HepG2 (cell line): Measurements from ENCODE around the gene TMC8. TPM values are rescaled to one million over a fixed set of nuclear protein-coding genes. Genes with fewer than 3 reads are reported as not detected.

Experiments used
- ARNT2 ChIP-seq: sonication (generic); formaldehyde crosslinking; IDR thresholded peaks from 2 replicates; pipeline ENCODE4 v1.8.0; 2022; ENCODE audit warnings: mild to moderate bottlenecking, low read depth, missing genetic modification reagents, moderate library complexity
- HMGA1 ChIP-seq: sonication (generic); formaldehyde crosslinking; conservative IDR thresholded peaks from 2 replicates; pipeline ENCODE4 v1.4.0; 2020; ENCODE audit warnings: missing genetic modification reagents
- KLF16 ChIP-seq, 2 experiments: sonication (generic) in 1 of 2; formaldehyde crosslinking in 1 of 2; IDR thresholded peaks; 2 replicates each; pipeline versions ENCODE4 v1.6.1 to v1.8.0; 2016 to 2023; ENCODE audit warnings: missing genetic modification reagents in 2 of 2, missing compliant biosample characterization in 1 of 2
- TMF1 ChIP-seq: sonication (generic); formaldehyde crosslinking; IDR thresholded peaks from 2 replicates; pipeline ENCODE4 v1.8.1; 2022; ENCODE audit warnings: low read depth, missing genetic modification reagents
- TOPORS ChIP-seq: sonication (generic); formaldehyde crosslinking; IDR thresholded peaks from 2 replicates; pipeline ENCODE4 v1.8.0; 2023; ENCODE audit warnings: mild to moderate bottlenecking, missing genetic modification reagents
- ZFP37 ChIP-seq: sonication (generic); formaldehyde crosslinking; IDR thresholded peaks from 2 replicates; pipeline ENCODE4 v1.4.0; 2020; ENCODE audit warnings: missing genetic modification reagents, borderline replicate concordance
- ZFYVE20 ChIP-seq: sonication (generic); formaldehyde crosslinking; IDR thresholded peaks from 2 replicates; pipeline ENCODE4 v1.8.0; 2023; ENCODE audit warnings: low read depth, mild to moderate bottlenecking, moderate library complexity, missing genetic modification reagents, borderline replicate concordance
- ZNF225 ChIP-seq: sonication (generic); formaldehyde crosslinking; IDR thresholded peaks from 2 replicates; pipeline ENCODE4 v1.4.0; 2020; ENCODE audit warnings: mild to moderate bottlenecking, missing genetic modification reagents
- ZNF432 ChIP-seq: sonication (generic); formaldehyde crosslinking; IDR thresholded peaks from 2 replicates; pipeline ENCODE4 v1.5.0; 2020; ENCODE audit warnings: missing genetic modification reagents, mild to moderate bottlenecking, borderline replicate concordance
- ZNF891 ChIP-seq: sonication (generic); formaldehyde crosslinking; IDR thresholded peaks from 2 replicates; pipeline ENCODE4 v1.5.0; 2020; ENCODE audit warnings: mild to moderate bottlenecking, missing genetic modification reagents
- ZZZ3 ChIP-seq: sonication (generic); formaldehyde crosslinking; IDR thresholded peaks from 2 replicates; pipeline ENCODE4 v1.4.0; 2020; ENCODE audit warnings: missing genetic modification reagents, mild to moderate bottlenecking, borderline replicate concordance
- polyA plus RNA-seq, 8 experiments: library from polyadenylated mRNA; depleted of rRNA in 3 of 8; stranded (reverse) in 7 of 8; unstranded in 1 of 8; fragments of >200 nt; fragmentation: Illumina TruSeq in 4 of 8; extraction: Trizol in 4 of 8; gene quantifications; 2 replicates each; pipeline versions ENCODE4 v1.2.1 to v1.2.3, GENCODE V29; 2011 to 2016; ENCODE audit warnings: low read depth in 4 of 8, missing spikeins in 1 of 8, mixed read lengths in 1 of 8; ENCODE audit not compliant: insufficient read depth in 1 of 8
- total RNA-seq, 5 experiments: library from RNA; depleted of rRNA; stranded (reverse); fragments of >200 nt; fragmentation: Illumina TruSeq; extraction: Trizol; gene quantifications; 2 replicates each; pipeline ENCODE4 v1.2.3, GENCODE V29; 2016; ENCODE audit warnings: low read depth in 1 of 5
- TF ChIP-seq, protein P1 (sequence below): sonication (generic); formaldehyde crosslinking; IDR thresholded peaks from 2 replicates; pipeline ENCODE4 v1.4.0; 2020; ENCODE audit warnings: missing genetic modification reagents
- TF ChIP-seq, protein P2 (sequence below): IDR thresholded peaks from 2 replicates; pipeline ENCODE4 v1.6.1; 2016; ENCODE audit warnings: control low read depth
- TF ChIP-seq, protein P3 (sequence below): IDR thresholded peaks from 2 replicates; pipeline ENCODE4 v1.6.1; 2016; ENCODE audit warnings: low read depth
- TF ChIP-seq, protein P4 (sequence below): sonication (generic); formaldehyde crosslinking; IDR thresholded peaks from 2 replicates; pipeline ENCODE4 v1.8.0; 2022; ENCODE audit warnings: mild to moderate bottlenecking, missing genetic modification reagents; ENCODE audit not compliant: insufficient replicate concordance
- TF ChIP-seq, protein P5 (sequence below): sonication (generic); formaldehyde crosslinking; IDR thresholded peaks from 2 replicates; pipeline ENCODE4 v1.5.1; 2020; ENCODE audit warnings: missing genetic modification reagents, mild to moderate bottlenecking, borderline replicate concordance
- TF ChIP-seq, protein P6 (sequence below): sonication (generic); formaldehyde crosslinking; IDR thresholded peaks from 2 replicates; pipeline ENCODE4 v1.4.0; 2020; ENCODE audit warnings: missing genetic modification reagents, borderline replicate concordance

TMC8 gene
- total and polyA plus RNA-seq, 2 of the 13 experiments (the other 11 are each of a cell fraction or from before 2014, with no cell fraction given): 0.53 to 7.8 TPM

DNA sequence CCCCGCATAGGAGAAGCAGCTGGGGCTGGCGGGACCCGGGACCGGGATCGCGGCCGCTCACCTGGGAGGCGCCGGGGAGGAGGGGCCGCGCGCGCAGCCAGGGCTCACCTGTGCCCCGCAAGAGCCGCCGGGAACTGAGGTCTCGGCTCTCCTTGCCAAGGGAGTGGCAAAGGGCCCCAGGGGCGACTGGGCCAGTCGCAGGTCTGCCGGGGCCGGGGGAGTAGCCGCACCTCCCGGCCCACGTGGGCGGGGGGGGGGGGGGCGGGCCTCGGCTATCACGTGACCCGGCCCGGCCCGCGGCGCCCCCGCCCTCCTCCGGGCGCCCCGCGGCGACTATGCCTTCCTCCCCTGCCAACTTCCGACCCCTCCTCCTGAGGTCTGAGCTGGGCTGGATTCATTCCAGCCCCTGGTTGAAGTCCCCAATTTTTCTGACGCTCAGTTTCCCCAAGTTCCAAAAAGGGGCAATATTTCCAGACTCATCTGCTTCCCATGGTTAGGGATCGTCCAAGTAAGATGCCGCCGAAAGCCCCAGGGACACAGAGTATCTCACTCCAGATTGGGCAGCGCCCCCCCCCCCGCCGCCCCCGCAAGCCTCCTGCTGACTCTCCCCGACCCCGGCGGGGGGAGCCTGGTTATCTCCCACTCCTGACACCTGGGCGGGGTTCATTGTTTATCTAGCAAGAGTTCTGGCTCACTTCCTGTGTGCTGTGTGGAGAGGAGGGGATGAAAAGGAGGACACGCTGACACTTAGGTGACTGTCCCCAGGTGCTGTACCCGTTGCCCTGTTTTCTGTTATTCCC, 1.8 kb upstream of the TMC8 start, which contains the start of gene TMC6 (continued):
- 0 out of 2 replicates have a peak, but pooled peaks have one; percentile 18 for TF ChIP-seq TOPORS (CRISPR knock-in tag)
- TF ChIP-seq ARNT2 (CRISPR knock-in tag): peak; percentile 79; the same call in 1 of the 2 replicates
- TF ChIP-seq TMF1 (CRISPR knock-in tag): no peak
- TF ChIP-seq, protein P1, sequence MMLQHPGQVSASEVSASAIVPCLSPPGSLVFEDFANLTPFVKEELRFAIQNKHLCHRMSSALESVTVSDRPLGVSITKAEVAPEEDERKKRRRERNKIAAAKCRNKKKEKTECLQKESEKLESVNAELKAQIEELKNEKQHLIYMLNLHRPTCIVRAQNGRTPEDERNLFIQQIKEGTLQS (CRISPR knock-in tag): no peak
- TF ChIP-seq, protein P2, sequence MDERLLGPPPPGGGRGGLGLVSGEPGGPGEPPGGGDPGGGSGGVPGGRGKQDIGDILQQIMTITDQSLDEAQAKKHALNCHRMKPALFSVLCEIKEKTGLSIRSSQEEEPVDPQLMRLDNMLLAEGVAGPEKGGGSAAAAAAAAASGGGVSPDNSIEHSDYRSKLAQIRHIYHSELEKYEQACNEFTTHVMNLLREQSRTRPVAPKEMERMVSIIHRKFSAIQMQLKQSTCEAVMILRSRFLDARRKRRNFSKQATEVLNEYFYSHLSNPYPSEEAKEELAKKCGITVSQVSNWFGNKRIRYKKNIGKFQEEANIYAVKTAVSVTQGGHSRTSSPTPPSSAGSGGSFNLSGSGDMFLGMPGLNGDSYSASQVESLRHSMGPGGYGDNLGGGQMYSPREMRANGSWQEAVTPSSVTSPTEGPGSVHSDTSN (CRISPR knock-in tag): no peak
- TF ChIP-seq ZNF891: peak; percentile 84; the same call in 1 of the 2 replicates
- no peak for TF ChIP-seq ZNF432 (CRISPR knock-in tag)
- TF ChIP-seq, protein P3, sequence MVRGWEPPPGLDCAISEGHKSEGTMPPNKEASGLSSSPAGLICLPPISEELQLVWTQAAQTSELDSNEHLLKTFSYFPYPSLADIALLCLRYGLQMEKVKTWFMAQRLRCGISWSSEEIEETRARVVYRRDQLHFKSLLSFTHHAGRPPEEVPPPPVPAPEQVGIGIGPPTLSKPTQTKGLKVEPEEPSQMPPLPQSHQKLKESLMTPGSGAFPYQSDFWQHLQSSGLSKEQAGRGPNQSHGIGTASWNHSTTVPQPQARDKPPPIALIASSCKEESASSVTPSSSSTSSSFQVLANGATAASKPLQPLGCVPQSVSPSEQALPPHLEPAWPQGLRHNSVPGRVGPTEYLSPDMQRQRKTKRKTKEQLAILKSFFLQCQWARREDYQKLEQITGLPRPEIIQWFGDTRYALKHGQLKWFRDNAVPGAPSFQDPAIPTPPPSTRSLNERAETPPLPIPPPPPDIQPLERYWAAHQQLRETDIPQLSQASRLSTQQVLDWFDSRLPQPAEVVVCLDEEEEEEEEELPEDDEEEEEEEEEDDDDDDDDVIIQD (CRISPR knock-in tag): no peak
- no peak for TF ChIP-seq ZFYVE20 (CRISPR knock-in tag)
- TF ChIP-seq, protein P4, sequence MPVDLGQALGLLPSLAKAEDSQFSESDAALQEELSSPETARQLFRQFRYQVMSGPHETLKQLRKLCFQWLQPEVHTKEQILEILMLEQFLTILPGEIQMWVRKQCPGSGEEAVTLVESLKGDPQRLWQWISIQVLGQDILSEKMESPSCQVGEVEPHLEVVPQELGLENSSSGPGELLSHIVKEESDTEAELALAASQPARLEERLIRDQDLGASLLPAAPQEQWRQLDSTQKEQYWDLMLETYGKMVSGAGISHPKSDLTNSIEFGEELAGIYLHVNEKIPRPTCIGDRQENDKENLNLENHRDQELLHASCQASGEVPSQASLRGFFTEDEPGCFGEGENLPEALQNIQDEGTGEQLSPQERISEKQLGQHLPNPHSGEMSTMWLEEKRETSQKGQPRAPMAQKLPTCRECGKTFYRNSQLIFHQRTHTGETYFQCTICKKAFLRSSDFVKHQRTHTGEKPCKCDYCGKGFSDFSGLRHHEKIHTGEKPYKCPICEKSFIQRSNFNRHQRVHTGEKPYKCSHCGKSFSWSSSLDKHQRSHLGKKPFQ: peak; percentile 83
- TF ChIP-seq, protein P5, sequence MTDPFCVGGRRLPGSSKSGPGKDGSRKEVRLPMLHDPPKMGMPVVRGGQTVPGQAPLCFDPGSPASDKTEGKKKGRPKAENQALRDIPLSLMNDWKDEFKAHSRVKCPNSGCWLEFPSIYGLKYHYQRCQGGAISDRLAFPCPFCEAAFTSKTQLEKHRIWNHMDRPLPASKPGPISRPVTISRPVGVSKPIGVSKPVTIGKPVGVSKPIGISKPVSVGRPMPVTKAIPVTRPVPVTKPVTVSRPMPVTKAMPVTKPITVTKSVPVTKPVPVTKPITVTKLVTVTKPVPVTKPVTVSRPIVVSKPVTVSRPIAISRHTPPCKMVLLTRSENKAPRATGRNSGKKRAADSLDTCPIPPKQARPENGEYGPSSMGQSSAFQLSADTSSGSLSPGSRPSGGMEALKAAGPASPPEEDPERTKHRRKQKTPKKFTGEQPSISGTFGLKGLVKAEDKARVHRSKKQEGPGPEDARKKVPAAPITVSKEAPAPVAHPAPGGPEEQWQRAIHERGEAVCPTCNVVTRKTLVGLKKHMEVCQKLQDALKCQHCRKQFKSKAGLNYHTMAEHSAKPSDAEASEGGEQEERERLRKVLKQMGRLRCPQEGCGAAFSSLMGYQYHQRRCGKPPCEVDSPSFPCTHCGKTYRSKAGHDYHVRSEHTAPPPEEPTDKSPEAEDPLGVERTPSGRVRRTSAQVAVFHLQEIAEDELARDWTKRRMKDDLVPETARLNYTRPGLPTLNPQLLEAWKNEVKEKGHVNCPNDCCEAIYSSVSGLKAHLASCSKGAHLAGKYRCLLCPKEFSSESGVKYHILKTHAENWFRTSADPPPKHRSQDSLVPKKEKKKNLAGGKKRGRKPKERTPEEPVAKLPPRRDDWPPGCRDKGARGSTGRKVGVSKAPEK (CRISPR knock-in tag): 0 out of 2 replicates have a peak, but pooled peaks have one; percentile 26
- peak in 1 of 2 experiments; percentile 65; a peak in 2 of 4 replicates for TF ChIP-seq KLF16 (CRISPR knock-in tag; IDR thresholded peaks at IDR 0.05)
- TF ChIP-seq ZNF225: 0 out of 2 replicates have a peak, but pooled peaks have one; percentile 47
- TF ChIP-seq ZZZ3: no peak
- TF ChIP-seq HMGA1: no peak
- TF ChIP-seq, protein P6, sequence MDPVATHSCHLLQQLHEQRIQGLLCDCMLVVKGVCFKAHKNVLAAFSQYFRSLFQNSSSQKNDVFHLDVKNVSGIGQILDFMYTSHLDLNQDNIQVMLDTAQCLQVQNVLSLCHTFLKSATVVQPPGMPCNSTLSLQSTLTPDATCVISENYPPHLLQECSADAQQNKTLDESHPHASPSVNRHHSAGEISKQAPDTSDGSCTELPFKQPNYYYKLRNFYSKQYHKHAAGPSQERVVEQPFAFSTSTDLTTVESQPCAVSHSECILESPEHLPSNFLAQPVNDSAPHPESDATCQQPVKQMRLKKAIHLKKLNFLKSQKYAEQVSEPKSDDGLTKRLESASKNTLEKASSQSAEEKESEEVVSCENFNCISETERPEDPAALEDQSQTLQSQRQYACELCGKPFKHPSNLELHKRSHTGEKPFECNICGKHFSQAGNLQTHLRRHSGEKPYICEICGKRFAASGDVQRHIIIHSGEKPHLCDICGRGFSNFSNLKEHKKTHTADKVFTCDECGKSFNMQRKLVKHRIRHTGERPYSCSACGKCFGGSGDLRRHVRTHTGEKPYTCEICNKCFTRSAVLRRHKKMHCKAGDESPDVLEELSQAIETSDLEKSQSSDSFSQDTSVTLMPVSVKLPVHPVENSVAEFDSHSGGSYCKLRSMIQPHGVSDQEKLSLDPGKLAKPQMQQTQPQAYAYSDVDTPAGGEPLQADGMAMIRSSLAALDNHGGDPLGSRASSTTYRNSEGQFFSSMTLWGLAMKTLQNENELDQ (CRISPR knock-in tag): no peak
- 0 out of 2 replicates have a peak, but pooled peaks have one; percentile 3 for TF ChIP-seq ZFP37
